BLaER1 treated with 17β-estradiol and CSF1 and Interleukin-3, amounts not matched to agents 10 nM and 100 nM (cell line): ENCODE measurements around the gene APCDD1.

ENCODE experiments used
- H3K27ac ChIP-seq, 11 experiments: shearing (Covaris generic); formaldehyde crosslinking; 2 replicates each; pipeline ENCODE4 v1.8.1; 2022
- H3K27me3 ChIP-seq, 11 experiments: shearing (Covaris generic); formaldehyde crosslinking; 2 replicates each; pipeline ENCODE4 v1.8.1; 2022
- H3K36me3 ChIP-seq, 11 experiments: shearing (Covaris generic); formaldehyde crosslinking; 2 replicates each; pipeline ENCODE4 v1.8.1; 2022
- H3K4me1 ChIP-seq, 10 experiments: shearing (Covaris generic); formaldehyde crosslinking; 2 replicates each; pipeline ENCODE4 v1.8.1; 2022
- H3K4me2 ChIP-seq, 11 experiments: shearing (Covaris generic); formaldehyde crosslinking; 2 replicates each; pipeline ENCODE4 v1.8.1; 2022
- H3K4me3 ChIP-seq, 10 experiments: shearing (Covaris generic); formaldehyde crosslinking; 2 replicates each; pipeline ENCODE4 v1.8.1; 2022
- H3K9ac ChIP-seq, 11 experiments: shearing (Covaris generic); formaldehyde crosslinking; 2 replicates each; pipeline ENCODE4 v1.8.1; 2022
- H3K9me3 ChIP-seq, 11 experiments: shearing (Covaris generic); formaldehyde crosslinking; replicated peaks in 1 of 11; 2 replicates each; pipeline ENCODE4 v1.8.1; 2022
- H4K20me1 ChIP-seq, 11 experiments: shearing (Covaris generic); formaldehyde crosslinking; 2 replicates each; pipeline ENCODE4 v1.8.1; 2022
- Cebpa-rat ChIP-seq, 11 experiments: shearing (Covaris generic); IDR thresholded peaks; 2 replicates each; pipeline ENCODE4 v1.8.1; 2022

APCDD1 gene

GRCh38 chr18:10524507-10525370, 70.3 kb downstream of the APCDD1 start:
- Histone ChIP-seq H3K9ac (peak overlapping the region in 8 of 11 experiments; percentile 18 to 88 (median 84); a peak in 10 of 22 replicates), H4K20me1 (peaks cover 25 to 36% (median 34%) of the 10 kb centered on the region in 11 experiments), H3K27me3 (no peaks in the 10 kb centered on the region), H3K4me2 (peak overlapping the region; percentile 56 to 92 (median 77)), H3K9me3 (no peaks in the 10 kb centered on the region), H3K36me3 (no peaks in the 10 kb centered on the region; a peak in 1 of 22 replicates), H3K4me3 (peak overlapping the region; percentile 72 to 97 (median 92); a peak in 19 of 20 replicates), H3K4me1 (peaks cover 25 to 45% (median 38%) of the 10 kb centered on the region in 10 experiments), H3K27ac (peak overlapping the region in 6 of 11 experiments; percentile 1 to 82 (median 69); a peak in 9 of 22 replicates)
- TF ChIP-seq Cebpa-rat (IDR thresholded peaks at IDR 0.05), result no peak

- H3K27ac ChIP-seq, result peak overlapping the region in 6 of 11 experiments; percentile 33 to 82 (median 80); a peak in 9 of 22 replicates
- no peaks in the 10 kb centered on the region for H3K9me3 ChIP-seq
- peak overlapping the region in 10 of 11 experiments; percentile 18 to 88 (median 85); a peak in 13 of 22 replicates for H3K9ac ChIP-seq
Observed at GRCh38 chr18:10525371-10525691, 70.9 kb downstream of the APCDD1 start.

DNA sequence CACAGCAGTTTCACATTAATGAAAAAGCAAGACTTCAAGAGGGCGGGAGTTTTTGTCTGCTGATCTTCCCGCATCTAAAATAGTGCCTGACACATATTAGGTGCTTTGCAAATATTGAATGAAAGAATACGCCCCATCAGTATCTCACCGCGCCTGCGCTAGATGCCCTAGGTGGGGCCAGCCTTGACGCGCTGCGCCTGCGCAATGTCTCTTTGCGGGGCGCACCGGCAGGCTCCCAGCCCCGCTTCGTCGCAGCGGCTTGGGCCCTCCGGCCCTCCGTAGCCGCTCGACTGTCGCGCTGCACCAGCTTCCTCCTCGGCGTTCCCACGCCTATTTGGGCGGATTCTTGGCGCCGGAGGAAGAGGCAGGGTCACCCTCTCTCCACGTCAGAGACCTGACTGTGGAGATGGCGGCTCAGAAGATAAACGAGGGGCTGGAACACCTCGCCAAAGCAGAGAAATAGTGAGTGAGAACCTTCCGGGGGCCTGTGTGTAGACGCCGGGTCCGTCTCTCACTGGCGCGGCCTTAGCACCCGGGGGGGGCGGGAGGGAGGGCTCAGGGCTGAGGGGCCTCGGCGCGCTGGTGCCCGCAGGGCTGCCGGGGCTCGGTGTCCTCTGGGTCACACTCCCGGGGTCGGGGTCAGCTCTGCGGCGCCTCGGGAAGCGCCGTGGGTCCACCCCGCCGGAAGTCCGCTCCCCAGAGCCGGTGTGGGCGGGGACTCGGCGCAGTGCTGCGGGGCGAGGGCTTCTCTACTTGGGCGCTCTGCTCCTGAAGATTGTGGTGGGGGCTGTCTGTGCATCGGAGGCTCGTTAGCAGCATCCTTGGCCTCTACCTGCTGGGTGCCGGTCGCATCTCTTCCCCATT, 71.5 kb downstream of the APCDD1 start, which contains the start of gene NAPG:
TSS of gene NAPG (plus strand) at position 331 of the 864 bp plus-strand sequence. CDS start at position 407, 76 bp downstream.
- Histone ChIP-seq H3K4me2 (peak within 1 kb of the TSS; percentile 83 to 97 (median 94)), H4K20me1 (peaks cover 36 to 48% (median 46%) of the 10 kb centered on the region in 11 experiments), H3K9ac (peak within 1 kb of the TSS; percentile 73 to 88 (median 85)), H3K9me3 (no peaks in the 10 kb centered on the region), H3K27me3 (no peaks in the 10 kb centered on the region), H3K36me3 (peaks cover 0 to 7% (median 2%) of the 10 kb centered on the region in 11 experiments; a peak in 8 of 22 replicates), H3K27ac (peak within 1 kb of the TSS; percentile 39 to 82 (median 76); a peak in 21 of 22 replicates), H3K4me3 (peak within 1 kb of the TSS; percentile 72 to 97 (median 92)), H3K4me1 (peaks cover 23 to 54% (median 44%) of the 10 kb centered on the region in 10 experiments)
- TF ChIP-seq Cebpa-rat (IDR thresholded peaks at IDR 0.05), result no peak

More at GRCh38 chr18:10525371-10525691, 70.9 kb downstream of the APCDD1 start:
- H3K4me2 ChIP-seq, result peak overlapping the region; percentile 56 to 92 (median 77)
- no peaks in the 10 kb centered on the region for H3K27me3 ChIP-seq
- H3K36me3 ChIP-seq, result peaks cover 0 to 1% (median 0%) of the 10 kb centered on the region in 11 experiments; a peak in 2 of 22 replicates
- no peak for TF ChIP-seq Cebpa-rat (IDR thresholded peaks at IDR 0.05)
- H3K4me1 ChIP-seq, result peaks cover 23 to 48% (median 41%) of the 10 kb centered on the region in 10 experiments
- H3K4me3 ChIP-seq, result peak overlapping the region; percentile 72 to 97 (median 92)
- H4K20me1 ChIP-seq, result peaks cover 30 to 42% (median 40%) of the 10 kb centered on the region in 11 experiments

GRCh38 chr18:10526561-10526949, 72.1 kb downstream of the APCDD1 start:
- peak overlapping the region; percentile 72 to 97 (median 92) for H3K4me3 ChIP-seq
- peak overlapping the region; percentile 73 to 88 (median 85) for H3K9ac ChIP-seq
- H4K20me1 ChIP-seq, result peaks cover 37 to 54% (median 50%) of the 10 kb centered on the region in 11 experiments
- H3K36me3 ChIP-seq, result peaks cover 0 to 10% (median 6%) of the 10 kb centered on the region in 11 experiments; a peak in 10 of 22 replicates
- peak overlapping the region; percentile 83 to 97 (median 94) for H3K4me2 ChIP-seq
- no peak for TF ChIP-seq Cebpa-rat (IDR thresholded peaks at IDR 0.05)
- H3K27ac ChIP-seq, result peak overlapping the region; percentile 39 to 82 (median 76); a peak in 21 of 22 replicates
- no peaks in the 10 kb centered on the region for H3K27me3 ChIP-seq
- peaks cover 23 to 58% (median 44%) of the 10 kb centered on the region in 10 experiments for H3K4me1 ChIP-seq
- no peaks in the 10 kb centered on the region for H3K9me3 ChIP-seq

- peaks cover 23 to 58% (median 44%) of the 10 kb centered on the region in 10 experiments for H3K4me1 ChIP-seq
- peak overlapping the region in 10 of 11 experiments; percentile 12 to 97 (median 92); a peak in 14 of 22 replicates for H3K4me2 ChIP-seq
- peaks cover 3 to 25% (median 10%) of the 10 kb centered on the region in 11 experiments; a peak in 14 of 22 replicates for H3K36me3 ChIP-seq
- no peaks in the 10 kb centered on the region for H3K9me3 ChIP-seq
- no peak for TF ChIP-seq Cebpa-rat (IDR thresholded peaks at IDR 0.05)
- H4K20me1 ChIP-seq, result peaks cover 37 to 72% (median 57%) of the 10 kb centered on the region in 11 experiments
- no peak overlapping the region for H3K27ac ChIP-seq
- no peak overlapping the region; a peak in 1 of 22 replicates for H3K9ac ChIP-seq
- H3K27me3 ChIP-seq, result no peaks in the 10 kb centered on the region
- no peak overlapping the region for H3K4me3 ChIP-seq
Observed at GRCh38 chr18:10528439-10528838, 74.0 kb downstream of the APCDD1 start.

- Histone ChIP-seq H3K27me3 (no peaks in the 10 kb centered on the region), H3K9me3 (no peaks in the 10 kb centered on the region), H3K4me3 (no peak overlapping the region), H3K9ac (peak overlapping the region in 2 of 11 experiments; percentile 1 to 11; a peak in 1 of 22 replicates), H4K20me1 (peaks cover 37 to 81% (median 60%) of the 10 kb centered on the region in 11 experiments), H3K27ac (peak overlapping the region in 2 of 11 experiments; percentile 8 to 12; a peak in 1 of 22 replicates), H3K36me3 (peaks cover 14 to 40% (median 19%) of the 10 kb centered on the region in 11 experiments; a peak in 19 of 22 replicates), H3K4me1 (peaks cover 21 to 53% (median 39%) of the 10 kb centered on the region in 10 experiments), H3K4me2 (peak overlapping the region in 6 of 11 experiments; percentile 10 to 96 (median 58); a peak in 11 of 22 replicates)
- TF ChIP-seq Cebpa-rat (IDR thresholded peaks at IDR 0.05), result no peak
Observed at GRCh38 chr18:10530002-10530401, 75.6 kb downstream of the APCDD1 start.

DNA sequence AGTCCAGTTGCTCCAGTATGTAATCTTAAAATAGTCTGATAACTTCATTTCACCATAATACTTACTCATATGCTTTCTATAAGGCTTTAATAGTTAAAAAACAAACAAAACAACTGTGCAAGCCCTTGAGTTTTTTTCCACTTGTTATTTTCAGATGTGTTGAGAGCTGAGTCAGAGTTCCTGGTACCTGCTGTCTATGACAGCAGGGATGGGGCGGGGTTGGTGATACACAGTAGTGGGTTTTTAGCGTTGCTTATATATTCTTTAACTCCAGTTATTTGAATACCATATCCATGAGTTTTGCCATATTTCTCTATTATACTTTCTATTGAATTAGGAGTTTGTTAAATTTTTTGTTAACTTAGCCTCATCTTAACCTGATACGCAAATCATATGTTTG, 76.4 kb downstream of the APCDD1 start:
- no peaks in the 10 kb centered on the region for H3K27me3 ChIP-seq
- TF ChIP-seq Cebpa-rat (IDR thresholded peaks at IDR 0.05), result no peak
- no peak overlapping the region for H3K9ac ChIP-seq
- H3K9me3 ChIP-seq, result no peaks in the 10 kb centered on the region
- H3K4me1 ChIP-seq, result peaks cover 15 to 57% (median 34%) of the 10 kb centered on the region in 10 experiments
- peak overlapping the region in 4 of 11 experiments; percentile 47 to 96 (median 80); a peak in 5 of 22 replicates for H3K4me2 ChIP-seq
- peaks cover 37 to 86% (median 60%) of the 10 kb centered on the region in 11 experiments for H4K20me1 ChIP-seq
- peaks cover 15 to 41% (median 21%) of the 10 kb centered on the region in 11 experiments; a peak in 19 of 22 replicates for H3K36me3 ChIP-seq
- no peak overlapping the region for H3K27ac ChIP-seq
- no peak overlapping the region for H3K4me3 ChIP-seq

- Histone ChIP-seq H3K27me3 (no peaks in the 10 kb centered on the region), H3K4me2 (no peak overlapping the region), H3K36me3 (peaks cover 19 to 60% (median 32%) of the 10 kb centered on the region in 11 experiments; a peak in 19 of 22 replicates), H3K27ac (no peak overlapping the region), H3K9ac (no peak overlapping the region), H4K20me1 (peaks cover 28 to 82% (median 43%) of the 10 kb centered on the region in 11 experiments), H3K4me3 (no peak overlapping the region), H3K4me1 (peaks cover 0 to 57% (median 20%) of the 10 kb centered on the region in 10 experiments; a peak in 15 of 20 replicates), H3K9me3 (no peaks in the 10 kb centered on the region)
- TF ChIP-seq Cebpa-rat (IDR thresholded peaks at IDR 0.05), result no peak
Observed at GRCh38 chr18:10533111-10533510, 78.7 kb downstream of the APCDD1 start.
